ENCODE data around the gene MARCHF2.

GRCh38 chr19:8430650-8431049 is 17.5 kb downstream of the MARCHF2 start:
- TF ChIP-seq CTCF (IDR thresholded peaks at IDR 0.05; ENCODE audit: insufficient read depth, low read depth, low read length) = no peak
- TF ChIP-seq EZH2 (IDR thresholded peaks at IDR 0.05; ENCODE audit: insufficient read depth, low read length) = no peak

Data from astrocyte (in vitro differentiated cells and primary cell).